HG03159 (cell line): ENCODE measurements around the gene LRRC1.
A peak's percentile ranks its signal among the peaks of the same experiment; 100 is the strongest.
"Not testable (repeated sequence)": the region's sequence is repeated elsewhere in the genome, so short reads cannot be mapped to it uniquely, and the experiment has no call there.

ENCODE experiments used
- ATAC-seq: cut with Tn5 transposase; IDR thresholded peaks from one replicate; pipeline ENCODE4 v1.9.1; 2021; ENCODE audit warnings: mild to moderate bottlenecking, moderate library complexity; ENCODE audit not compliant: unreplicated experiment

LRRC1 gene

DNA sequence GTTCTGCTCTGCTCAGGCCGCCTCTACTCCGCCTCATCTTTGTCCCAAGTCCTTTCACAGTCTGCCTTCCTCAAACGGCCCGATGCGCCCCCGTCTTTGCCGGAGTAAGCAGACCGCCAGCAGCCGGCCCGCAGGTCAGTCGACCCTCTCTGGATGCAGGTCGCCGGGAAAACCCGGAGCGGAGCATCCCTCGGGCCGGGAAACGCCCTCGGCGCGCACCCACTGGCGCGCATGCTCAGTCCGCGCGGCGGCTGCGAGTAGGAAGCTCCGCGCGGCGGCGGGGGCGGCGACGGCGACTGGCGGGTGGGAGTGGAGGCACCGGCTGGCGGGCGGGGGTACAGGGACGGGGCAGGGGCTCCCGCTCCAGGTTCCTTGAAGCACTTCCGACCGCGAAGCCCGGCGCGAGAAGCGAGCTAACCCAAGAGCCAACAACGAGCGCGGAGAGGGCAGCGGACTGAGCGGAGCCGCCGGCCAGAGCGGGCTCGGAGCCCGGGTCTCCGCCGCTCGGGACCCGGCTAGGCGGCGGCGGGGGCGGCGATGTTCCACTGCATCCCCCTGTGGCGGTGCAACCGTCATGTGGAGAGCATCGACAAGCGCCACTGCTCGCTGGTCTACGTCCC is at the start of gene LRRC1:
Gene LRRC1, plus strand, starts transcription at position 286 of the 620 bp plus-strand sequence. Its CDS starts 252 bp downstream, at position 538.
- peak; percentile 82 for ATAC-seq

- no peak for ATAC-seq
Measured at GRCh38 chr6:53746442-53747103, 48.2 kb upstream of the LRRC1 start.

- ATAC-seq, result no peak
Measured at GRCh38 chr6:53750052-53750650, 44.7 kb upstream of the LRRC1 start.

DNA sequence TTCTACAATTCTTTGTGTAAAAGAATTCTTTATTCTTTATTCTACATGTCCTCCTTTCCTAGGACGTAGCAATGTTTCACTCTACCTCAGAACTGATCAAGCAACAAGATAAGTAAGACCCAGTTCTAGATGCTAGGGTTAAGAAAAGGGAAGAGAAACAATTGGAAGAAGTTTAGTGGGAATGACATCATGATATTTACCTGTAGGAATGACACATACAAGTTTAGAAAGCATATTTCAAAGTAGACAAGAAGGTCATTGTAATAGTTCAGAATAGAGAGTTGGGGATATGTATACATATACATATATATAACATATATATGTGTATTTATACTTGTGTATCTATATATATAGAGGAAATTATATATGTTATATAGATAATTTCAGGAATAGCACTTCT is 43.4 kb upstream of the LRRC1 start:
- ATAC-seq, result no peak

DNA sequence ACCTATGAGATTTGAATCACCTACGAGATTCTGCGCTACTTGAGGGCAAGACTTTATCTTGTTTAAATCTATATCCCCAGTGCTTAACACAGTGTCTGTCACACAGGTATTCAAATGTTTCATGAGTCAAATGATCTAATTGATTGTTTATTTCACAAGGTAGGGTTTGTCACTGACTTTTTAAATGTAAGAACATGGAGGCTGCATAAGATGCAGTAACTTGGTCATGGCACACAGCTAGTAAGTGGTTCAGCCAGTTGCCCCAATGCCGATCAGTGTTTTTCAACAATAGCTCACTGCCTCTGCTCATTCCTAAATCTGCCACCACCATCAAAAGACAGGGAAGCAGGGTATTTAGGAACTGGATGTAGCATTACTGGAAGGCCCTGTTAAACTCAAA is 42.4 kb upstream of the LRRC1 start:
- ATAC-seq, result no peak

DNA sequence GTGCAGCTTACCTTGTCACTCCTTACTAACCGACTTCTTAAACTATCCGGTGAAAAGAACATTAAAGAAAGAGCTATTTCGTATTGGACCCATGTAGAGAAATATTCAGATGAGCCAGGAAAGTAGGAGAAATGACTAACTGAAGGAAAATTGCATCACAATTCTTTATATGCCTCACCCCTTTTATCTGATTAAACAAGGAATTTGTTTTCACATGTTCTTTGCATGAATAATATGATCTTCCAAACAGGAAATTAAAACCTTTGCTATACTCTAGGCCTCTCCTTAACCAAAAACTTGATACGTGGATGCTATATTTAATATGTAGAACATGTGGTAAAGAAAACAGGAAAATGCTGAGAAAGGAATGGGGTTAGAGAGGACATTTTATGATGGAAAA is 41.9 kb upstream of the LRRC1 start:
- no peak for ATAC-seq

GRCh38 chr6:53754330-53754729 is 40.5 kb upstream of the LRRC1 start:
- ATAC-seq, result no peak

DNA sequence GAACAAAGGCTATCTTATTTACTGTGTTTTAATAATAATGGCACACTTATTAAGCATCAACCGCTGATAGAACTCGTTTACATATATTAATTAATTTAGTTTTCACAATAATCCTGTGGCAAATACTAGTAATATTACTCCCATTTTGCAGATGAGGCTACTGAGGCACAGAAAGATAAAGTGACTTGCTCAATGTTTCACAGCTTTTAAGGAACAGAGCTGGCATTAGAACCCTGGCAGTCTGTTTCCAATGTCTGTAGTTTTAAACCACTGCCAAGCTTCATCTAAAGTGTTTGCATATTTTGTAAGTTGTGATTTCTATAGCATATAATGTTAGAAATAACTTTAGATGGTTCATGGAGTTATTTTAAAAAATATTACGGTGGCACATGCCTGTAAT is 38.4 kb upstream of the LRRC1 start:
- ATAC-seq, result no peak

- no peak for ATAC-seq
Measured at GRCh38 chr6:53758496-53758895, 36.3 kb upstream of the LRRC1 start.

DNA sequence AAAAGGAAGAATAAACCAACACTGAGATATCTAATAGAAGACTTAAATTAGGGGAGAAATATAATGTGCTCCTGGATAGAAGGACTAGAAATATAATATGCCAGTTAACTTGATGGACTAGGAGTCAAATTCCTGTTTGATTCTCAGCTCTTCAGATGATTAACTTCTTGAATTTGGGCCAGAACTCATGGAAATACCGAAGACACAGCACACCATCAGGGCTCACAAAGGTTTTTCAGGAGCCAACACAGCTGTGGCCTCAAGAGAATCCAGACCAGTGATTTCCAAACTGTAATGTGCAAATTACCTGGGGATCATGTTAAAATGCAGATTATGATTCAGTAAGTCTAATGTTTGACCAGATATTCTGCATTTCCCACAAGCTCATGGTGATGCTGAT is 33.8 kb upstream of the LRRC1 start:
- ATAC-seq, result no peak

- ATAC-seq, result no peak
Measured at GRCh38 chr6:53765270-53765669, 29.5 kb upstream of the LRRC1 start.

- ATAC-seq, result no peak
Measured at GRCh38 chr6:53766930-53767329, 27.9 kb upstream of the LRRC1 start.

- ATAC-seq, result no peak
Measured at GRCh38 chr6:53767941-53768340, 26.9 kb upstream of the LRRC1 start.

DNA sequence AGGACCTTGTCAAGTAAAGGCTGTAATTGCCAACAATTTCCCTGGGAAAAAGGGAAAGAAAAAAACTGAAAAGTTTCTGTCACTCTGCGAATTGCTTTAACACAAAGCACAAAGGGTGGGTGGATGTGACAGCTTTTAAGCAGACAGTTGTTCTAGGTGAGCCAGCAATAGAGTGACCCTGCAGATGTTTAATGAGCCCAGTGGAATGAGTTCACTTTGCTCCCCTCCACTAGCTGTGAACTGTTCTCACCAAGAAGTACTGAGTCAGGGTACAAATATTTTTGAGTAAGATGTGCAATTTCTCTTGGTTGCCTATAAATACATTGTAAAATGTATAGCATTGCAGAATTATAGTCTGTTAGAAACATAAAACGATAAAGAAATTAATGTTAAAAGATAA is 26.2 kb upstream of the LRRC1 start:
- ATAC-seq, result no peak

- no peak for ATAC-seq
Measured at GRCh38 chr6:53770780-53771249, 24.0 kb upstream of the LRRC1 start.

GRCh38 chr6:53771785-53772624 is 22.8 kb upstream of the LRRC1 start:
- ATAC-seq, result no peak

DNA sequence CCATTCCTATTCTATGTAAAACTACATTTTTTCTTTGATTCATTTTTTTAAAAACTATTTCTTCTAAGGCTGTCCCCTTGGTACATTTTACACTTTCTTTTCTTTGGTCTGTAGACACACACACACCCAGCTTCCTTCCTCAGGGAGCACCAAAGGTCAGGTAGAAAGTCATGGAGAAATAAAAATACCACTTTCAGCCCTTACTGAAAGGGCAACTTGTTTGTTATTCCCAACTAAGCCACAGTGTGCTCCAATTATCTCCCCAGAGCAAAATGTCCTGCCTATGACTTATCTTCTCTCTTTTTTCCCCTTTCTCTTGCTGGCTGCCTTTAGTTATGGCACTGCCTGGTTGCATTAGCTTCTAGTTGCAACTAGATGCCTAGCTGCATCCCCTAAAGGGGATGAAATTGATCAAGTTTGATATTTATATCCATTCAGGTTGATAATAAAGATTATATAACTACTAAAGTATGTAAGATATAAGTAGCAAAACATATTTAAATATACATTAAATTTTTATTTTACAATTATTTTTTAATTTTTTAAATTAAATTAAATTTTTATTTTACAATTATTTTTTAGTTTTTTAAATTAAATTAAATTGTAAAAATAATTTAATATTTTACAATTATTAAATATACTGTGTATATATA is 21.6 kb upstream of the LRRC1 start:
- no peak for ATAC-seq

GRCh38 chr6:53776152-53776551 is 18.7 kb upstream of the LRRC1 start:
- not testable (repeated sequence) for ATAC-seq

- not testable (repeated sequence) for ATAC-seq
Measured at GRCh38 chr6:53784991-53785390, 9.8 kb upstream of the LRRC1 start.

- no peak for ATAC-seq
Measured at GRCh38 chr6:53786832-53787231, 8.0 kb upstream of the LRRC1 start.

DNA sequence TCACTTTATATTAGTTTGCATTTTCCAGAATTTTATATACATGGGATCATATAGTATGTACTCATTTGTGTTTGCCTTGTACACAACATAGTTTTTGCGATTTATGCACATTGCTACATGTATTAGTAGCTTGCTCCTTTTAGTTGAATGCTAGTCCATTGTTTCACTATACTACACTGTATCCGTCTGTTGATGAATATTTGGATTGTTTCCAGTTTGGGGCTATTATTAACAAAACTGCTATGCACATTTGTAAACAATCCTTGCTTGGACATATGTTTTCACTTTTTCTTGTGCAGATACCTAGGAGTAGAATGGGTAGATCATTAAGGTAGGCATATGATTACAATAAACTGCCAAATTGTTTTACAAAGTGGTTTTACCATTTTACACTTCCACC is 3.9 kb upstream of the LRRC1 start:
- no peak for ATAC-seq
